ENCODE results near the gene CTNND2.

Gene CTNND2

DNA sequence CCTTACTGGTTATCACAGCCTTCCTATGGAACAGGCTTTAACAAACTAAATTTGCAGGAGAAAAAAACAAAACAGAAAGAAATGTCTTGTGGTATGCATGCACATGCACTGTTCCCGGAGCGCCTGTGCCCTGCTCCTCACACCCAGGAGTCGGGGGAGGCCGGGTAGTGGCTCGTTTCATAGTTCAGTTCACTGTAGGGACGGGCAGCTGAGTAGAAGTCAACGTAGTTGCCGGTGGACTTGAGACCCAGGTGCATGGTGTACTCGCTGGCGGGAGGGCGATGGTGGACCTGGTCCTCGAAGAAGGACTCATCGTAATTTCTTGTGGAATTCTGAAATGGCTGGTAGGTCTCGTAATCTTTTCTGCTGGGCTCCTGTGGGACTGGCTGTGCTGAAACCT is 930.9 kb downstream of the CTNND2 start:
- ATAC-seq, result no peak
- no peaks in the 10 kb centered on the region for H3K9me3 Mint-ChIP-seq
- no peaks in the 10 kb centered on the region for H3K4me1 Mint-ChIP-seq

DNA sequence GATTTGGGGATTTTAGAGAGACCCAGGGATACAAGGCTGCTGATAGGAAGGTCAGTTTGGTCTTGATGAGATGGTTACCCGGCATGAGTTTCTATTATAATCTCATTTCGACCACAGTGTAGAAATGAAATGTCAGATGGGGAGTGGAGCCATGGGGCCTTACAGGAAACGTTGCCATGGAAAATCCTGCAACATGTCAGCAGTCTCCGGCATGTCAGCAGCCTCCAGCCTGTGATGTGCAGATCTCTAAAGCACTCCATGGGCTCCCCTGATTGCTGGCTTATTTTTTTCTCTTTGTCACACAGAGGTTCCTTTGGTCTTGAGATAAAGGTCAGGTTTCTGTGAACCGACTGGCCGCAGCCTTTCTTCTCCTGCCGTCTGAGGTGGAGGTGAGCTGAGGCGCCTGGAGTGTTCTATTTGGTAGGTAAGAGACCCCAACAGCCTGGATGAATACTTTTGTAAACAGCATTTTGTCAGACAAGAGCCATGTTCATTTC is 934.5 kb downstream of the CTNND2 start:
- Mint-ChIP-seq H3K9me3 (no peaks in the 10 kb centered on the region), H3K4me3 (no peak overlapping the region), H3K4me1 (no peaks in the 10 kb centered on the region), H3K27ac (no peak overlapping the region), H3K27me3 (no peaks in the 10 kb centered on the region), H3K36me3 (ENCODE audit: low read depth) (no peaks in the 10 kb centered on the region)
- no peak for DNase-seq
- no peak for ATAC-seq

More for the DNA sequence above, 930.9 kb downstream of the CTNND2 start:
- no peaks in the 10 kb centered on the region for H3K27me3 Mint-ChIP-seq
- H3K36me3 Mint-ChIP-seq (ENCODE audit: low read depth), result no peaks in the 10 kb centered on the region
- no peak overlapping the region for H3K4me3 Mint-ChIP-seq
- DNase-seq, result no peak
- H3K27ac Mint-ChIP-seq, result no peak overlapping the region

DNA sequence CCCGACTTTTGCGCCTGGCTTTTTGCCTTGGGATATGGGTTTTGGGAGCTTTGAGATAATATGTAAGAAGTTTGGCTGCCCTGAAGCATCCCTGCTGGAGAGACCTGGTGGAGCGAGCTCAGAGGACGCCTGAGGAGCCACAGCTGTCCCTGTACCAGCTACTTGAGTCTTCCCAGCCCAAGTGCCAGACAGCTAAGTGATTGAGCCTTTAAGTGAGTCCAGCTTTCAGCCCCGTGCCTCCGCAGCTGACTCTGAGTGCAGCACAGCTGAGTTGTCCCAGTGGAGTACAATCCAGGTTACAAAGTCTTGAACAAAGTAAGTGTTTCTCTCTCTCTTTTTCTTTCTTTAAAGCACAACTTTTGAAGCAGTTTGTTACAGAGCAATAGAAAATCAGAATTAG is 939.4 kb downstream of the CTNND2 start:
- Mint-ChIP-seq H3K9me3 (peaks cover 2% of the 10 kb centered on the region), H3K4me1 (peaks cover 3% of the 10 kb centered on the region), H3K27ac (no peak overlapping the region), H3K36me3 (ENCODE audit: low read depth) (peaks cover 1% of the 10 kb centered on the region), H3K4me3 (no peak overlapping the region), H3K27me3 (no peaks in the 10 kb centered on the region)
- DNase-seq (no peak), ATAC-seq (no peak)

DNA sequence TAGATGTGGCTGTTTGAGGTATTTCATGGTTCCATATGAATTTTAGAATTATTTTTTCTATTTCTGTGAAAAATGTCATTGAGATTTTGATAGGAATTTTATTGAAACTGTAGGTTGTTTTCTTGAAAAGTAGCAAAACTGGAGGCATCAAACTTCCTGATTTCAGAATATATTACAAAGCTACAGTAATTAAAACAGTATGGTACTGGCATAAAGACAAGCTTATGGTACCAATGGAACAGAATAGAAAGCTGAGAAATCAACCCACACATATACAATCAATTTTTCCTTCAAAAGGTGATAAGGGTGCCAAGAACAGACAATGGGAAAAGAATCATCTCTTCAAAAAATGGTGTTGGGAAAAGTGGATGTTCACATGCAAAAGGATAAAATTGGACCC is 945.5 kb downstream of the CTNND2 start:
- Mint-ChIP-seq H3K4me1 (peaks cover 3% of the 10 kb centered on the region), H3K4me3 (no peak overlapping the region), H3K27me3 (no peaks in the 10 kb centered on the region), H3K36me3 (ENCODE audit: low read depth) (peaks cover 2% of the 10 kb centered on the region), H3K27ac (no peak overlapping the region), H3K9me3 (peaks cover 15% of the 10 kb centered on the region)
- DNase-seq (no peak), ATAC-seq (no peak)

DNA sequence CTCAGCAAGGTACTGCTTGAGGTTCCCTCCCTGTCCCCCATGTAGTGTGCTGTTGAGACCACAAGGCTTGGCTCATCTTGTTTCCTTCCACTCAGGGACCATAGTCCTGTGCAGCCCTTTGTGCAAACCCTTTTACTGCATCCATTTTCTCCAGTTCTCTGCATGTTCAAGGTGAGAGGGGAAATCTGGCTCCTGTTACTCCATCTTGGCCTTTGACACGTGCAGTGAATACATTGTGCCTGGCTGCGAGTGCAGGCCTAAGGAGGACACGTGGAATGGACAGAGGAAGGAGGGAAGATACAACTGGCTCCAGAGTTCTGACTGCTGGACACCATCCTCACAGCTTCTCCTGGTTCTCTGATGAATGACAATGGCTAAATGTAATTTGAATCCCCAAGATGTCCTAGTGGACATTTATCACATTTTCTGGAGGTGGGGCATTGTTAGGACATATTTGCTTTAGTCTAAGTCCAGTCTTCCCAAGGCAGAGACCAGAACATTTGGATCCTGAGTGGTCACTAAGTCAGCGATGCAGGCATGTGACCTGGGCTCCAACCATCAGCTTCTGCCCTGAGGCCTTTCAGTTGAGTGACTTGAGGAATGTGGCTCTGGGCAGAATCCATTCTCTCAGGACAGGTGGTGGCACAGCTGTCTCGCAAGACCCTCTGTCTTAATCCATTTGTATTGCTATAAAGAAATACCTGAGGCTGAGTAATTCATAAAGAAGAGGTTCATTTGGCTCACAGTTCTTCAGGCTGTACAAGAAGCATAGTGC is 954.2 kb downstream of the CTNND2 start:
- Mint-ChIP-seq H3K27ac (no peak overlapping the region), H3K27me3 (no peaks in the 10 kb centered on the region), H3K36me3 (ENCODE audit: low read depth) (no peaks in the 10 kb centered on the region), H3K4me3 (no peak overlapping the region), H3K9me3 (no peaks in the 10 kb centered on the region), H3K4me1 (no peaks in the 10 kb centered on the region)
- DNase-seq (no peak), ATAC-seq (no peak)

DNA sequence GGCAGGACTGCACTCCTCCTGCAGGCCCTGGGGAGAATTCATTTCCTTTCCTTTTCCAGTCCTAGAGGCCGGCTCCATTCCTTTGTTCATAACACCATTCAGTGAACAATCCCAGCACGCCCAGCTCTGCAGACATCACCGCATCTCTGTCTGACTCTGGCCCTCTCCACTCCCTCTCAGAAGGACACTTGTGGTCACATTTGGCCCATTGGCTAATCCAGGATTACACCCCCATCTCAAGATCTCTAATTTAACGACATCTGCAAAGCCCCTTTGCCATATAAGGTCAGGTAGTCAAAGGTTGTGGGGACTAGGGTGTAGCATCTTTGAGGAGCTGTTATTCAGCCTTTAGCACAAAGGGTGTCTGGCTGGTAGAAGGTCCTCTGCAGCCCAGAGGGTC is 958.2 kb downstream of the CTNND2 start:
- no peaks in the 10 kb centered on the region for H3K9me3 Mint-ChIP-seq
- H3K27me3 Mint-ChIP-seq, result no peaks in the 10 kb centered on the region
- DNase-seq (no peak), ATAC-seq (no peak)
- no peaks in the 10 kb centered on the region for H3K4me1 Mint-ChIP-seq
- H3K36me3 Mint-ChIP-seq (ENCODE audit: low read depth), result no peaks in the 10 kb centered on the region
- H3K4me3 Mint-ChIP-seq, result no peak overlapping the region
- H3K27ac Mint-ChIP-seq, result no peak overlapping the region

DNA sequence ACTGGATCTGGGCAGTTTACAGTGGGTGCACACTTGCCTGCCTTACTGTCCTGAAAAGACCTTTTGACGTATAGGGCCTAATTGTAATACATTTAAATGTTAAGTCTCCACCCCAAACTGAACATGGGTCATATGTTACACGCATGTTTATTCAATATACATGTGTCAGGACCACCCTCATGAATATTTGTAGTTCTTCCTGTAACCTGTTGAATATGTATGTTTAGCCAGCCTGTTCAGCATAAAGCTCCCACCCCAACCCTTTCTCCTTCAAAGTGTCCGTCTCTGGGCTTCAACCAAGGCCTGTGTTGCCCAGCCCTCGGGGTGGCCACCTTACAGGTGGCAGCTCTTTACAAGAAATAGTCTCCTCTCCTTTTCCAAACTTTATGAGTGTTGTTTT is 962.3 kb downstream of the CTNND2 start:
- no peak for ATAC-seq
- H3K27ac Mint-ChIP-seq, result no peak overlapping the region
- H3K4me3 Mint-ChIP-seq, result no peak overlapping the region
- no peaks in the 10 kb centered on the region for H3K9me3 Mint-ChIP-seq
- no peaks in the 10 kb centered on the region for H3K4me1 Mint-ChIP-seq
- no peaks in the 10 kb centered on the region for H3K36me3 Mint-ChIP-seq (ENCODE audit: low read depth)
- H3K27me3 Mint-ChIP-seq, result no peaks in the 10 kb centered on the region
- no peak for DNase-seq

DNA sequence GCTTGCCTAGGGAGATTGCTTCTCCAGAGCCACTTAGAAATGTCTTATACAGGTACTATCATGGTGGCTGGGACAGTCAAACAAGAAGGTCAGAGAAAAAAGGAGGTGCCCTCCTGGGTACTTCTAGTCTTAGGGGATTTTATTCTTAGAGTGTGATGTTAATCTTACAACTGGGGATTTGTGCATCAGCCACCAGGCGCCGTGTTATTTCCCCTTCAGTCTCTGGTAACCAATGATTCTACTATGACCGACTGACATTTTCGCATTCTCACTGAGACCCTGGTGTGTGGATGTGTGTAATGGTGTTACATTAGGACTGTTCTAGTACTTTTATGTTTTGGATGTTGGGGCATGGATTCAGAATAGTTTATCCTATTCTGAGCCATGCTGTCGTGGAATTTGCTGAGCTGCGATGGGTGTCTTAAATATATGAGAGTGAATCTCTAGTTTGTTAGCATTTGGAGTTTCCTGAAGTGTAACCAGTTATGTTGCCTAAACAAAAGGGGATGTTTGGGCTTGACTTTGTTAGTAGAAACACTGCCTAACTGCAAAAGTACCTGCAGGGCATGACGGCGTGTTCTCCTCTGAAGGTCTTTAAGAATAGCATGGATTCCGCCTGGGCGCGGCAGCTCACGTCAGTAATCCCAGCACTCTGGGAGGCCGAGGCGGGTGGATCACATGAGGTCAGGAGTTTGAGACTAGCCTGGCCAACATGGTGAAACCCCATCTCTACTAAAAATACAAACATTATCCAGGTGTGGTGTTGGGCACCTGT is 968.0 kb downstream of the CTNND2 start:
- Mint-ChIP-seq H3K27ac (no peak overlapping the region), H3K36me3 (ENCODE audit: low read depth) (no peaks in the 10 kb centered on the region), H3K9me3 (no peaks in the 10 kb centered on the region), H3K4me3 (no peak overlapping the region), H3K4me1 (no peaks in the 10 kb centered on the region), H3K27me3 (peaks cover 2% of the 10 kb centered on the region)
- ATAC-seq (no peak), DNase-seq (no peak)

DNA sequence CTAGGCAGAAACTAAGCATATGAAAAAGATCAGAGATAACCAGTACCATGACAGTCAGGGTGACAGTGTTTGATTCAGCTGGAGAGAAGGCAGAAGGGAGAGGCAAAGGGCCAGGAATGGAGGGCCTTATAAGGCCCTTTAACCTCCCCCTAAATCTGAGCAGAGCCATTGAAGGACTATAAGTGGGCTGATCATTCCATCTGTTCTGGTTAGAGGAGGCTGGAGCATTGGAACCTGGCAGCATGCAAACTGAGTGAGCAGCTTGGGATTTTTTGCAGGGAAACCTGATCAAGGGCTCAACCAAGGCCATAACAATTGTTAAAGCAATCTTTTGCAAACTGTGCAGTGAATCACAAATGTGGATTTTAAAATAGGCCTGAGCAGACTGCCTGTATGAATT is 968.7 kb downstream of the CTNND2 start:
- Mint-ChIP-seq H3K4me1 (no peaks in the 10 kb centered on the region), H3K36me3 (ENCODE audit: low read depth) (no peaks in the 10 kb centered on the region), H3K9me3 (peaks cover under 1% of the 10 kb centered on the region), H3K4me3 (no peak overlapping the region), H3K27ac (no peak overlapping the region), H3K27me3 (peaks cover 2% of the 10 kb centered on the region)
- ATAC-seq (no peak), DNase-seq (no peak)

DNA sequence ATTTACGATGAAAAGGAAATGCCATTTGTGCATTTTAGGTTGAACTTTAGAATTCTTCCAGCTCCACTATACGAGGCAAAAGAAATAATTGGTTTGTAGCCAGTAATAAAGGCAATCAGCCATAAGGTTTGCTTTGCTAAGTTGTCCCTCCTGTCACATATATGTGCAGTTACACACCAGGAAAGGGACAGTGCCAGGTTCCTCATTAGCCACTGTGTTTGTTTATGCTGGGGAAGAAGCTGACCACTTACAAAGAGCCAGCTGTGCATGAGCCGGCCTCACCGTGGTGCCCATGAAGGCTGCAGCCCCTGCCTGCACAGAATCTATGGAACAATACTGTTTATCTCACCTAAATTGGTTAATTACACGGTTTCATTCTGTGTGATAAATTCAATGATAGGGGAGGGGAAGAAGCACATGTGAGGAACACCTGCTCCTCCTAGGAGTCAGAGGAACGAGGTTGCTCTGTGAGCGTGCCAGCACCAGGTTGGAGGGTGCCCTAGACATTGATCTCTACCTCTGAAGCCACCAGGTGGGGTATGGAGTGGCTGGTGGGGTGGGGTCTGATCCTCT is 969.4 kb downstream of the CTNND2 start:
- H3K9me3 Mint-ChIP-seq, result peaks cover 5% of the 10 kb centered on the region
- no peaks in the 10 kb centered on the region for H3K4me1 Mint-ChIP-seq
- peaks cover 2% of the 10 kb centered on the region for H3K27me3 Mint-ChIP-seq
- no peaks in the 10 kb centered on the region for H3K36me3 Mint-ChIP-seq (ENCODE audit: low read depth)
- H3K27ac Mint-ChIP-seq, result no peak overlapping the region
- H3K4me3 Mint-ChIP-seq, result no peak overlapping the region
- no peak for DNase-seq
- ATAC-seq, result no peak

DNA sequence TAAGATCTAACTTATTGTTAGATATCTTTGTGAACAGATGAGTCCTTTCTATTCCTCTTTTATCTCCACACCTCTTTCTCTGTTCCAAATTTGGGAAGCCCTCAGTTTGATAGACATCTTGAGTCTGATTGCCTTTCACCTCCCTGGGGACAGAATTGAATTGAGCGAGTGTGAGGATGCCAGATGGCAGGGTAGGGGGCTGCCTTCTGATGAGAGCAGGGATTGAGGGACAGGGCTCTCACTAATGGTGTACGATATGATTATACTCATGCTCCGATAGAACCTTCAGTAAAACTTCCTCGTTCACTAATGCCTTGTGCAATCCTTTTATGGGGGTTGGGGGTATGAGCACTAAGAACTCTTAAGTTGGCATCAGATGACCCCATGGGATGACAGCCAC is 971.1 kb downstream of the CTNND2 start:
- Mint-ChIP-seq H3K27me3 (peaks cover 2% of the 10 kb centered on the region), H3K9me3 (peaks cover 15% of the 10 kb centered on the region), H3K4me1 (no peaks in the 10 kb centered on the region), H3K4me3 (no peak overlapping the region), H3K36me3 (ENCODE audit: low read depth) (no peaks in the 10 kb centered on the region), H3K27ac (no peak overlapping the region)
- DNase-seq (no peak), ATAC-seq (no peak)

DNA sequence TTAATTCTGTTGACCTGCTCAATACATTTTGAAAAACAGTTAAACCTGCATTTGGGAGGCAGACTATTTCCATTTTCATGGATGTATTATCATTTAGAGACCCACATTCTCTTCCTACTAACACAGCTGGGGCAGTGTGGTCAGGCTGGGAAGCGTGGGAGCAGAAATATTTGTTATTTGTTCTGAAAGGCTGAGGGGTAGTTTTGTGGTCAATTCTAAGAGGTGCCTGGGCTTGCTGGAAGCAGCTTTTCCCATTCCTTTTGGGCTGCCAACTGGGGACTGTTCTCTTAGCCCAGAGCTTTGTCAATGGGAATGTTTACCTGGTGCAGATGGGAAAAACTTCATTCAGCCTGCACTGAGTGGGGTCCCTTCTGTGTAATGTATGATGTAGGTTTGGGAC is 971.8 kb downstream of the CTNND2 start:
- Mint-ChIP-seq H3K4me1 (no peaks in the 10 kb centered on the region), H3K36me3 (ENCODE audit: low read depth) (no peaks in the 10 kb centered on the region), H3K27me3 (peaks cover 2% of the 10 kb centered on the region), H3K27ac (no peak overlapping the region), H3K9me3 (peaks cover 15% of the 10 kb centered on the region), H3K4me3 (no peak overlapping the region)
- DNase-seq, result no peak
- no peak for ATAC-seq

DNA sequence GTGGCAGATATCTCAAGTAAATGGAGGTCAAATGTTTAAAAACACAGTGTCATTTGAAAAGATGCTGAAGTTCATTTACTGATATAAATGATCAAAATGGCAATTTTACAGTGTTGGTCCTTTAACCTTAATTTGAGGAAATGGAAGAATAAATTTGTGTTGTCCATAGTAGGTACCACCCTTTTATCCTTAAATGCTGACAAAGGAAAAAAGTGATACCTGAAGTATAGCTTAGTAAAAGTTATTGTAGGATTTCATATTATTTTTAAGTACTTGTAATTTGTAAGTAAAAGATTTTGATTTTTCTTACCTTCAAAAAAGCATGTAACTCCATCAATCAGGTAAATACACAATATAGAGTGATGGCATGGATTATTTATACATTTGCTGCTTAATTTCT is 976.6 kb downstream of the CTNND2 start:
- Mint-ChIP-seq H3K4me1 (no peaks in the 10 kb centered on the region), H3K36me3 (ENCODE audit: low read depth) (peaks cover 1% of the 10 kb centered on the region), H3K27me3 (peaks cover 3% of the 10 kb centered on the region), H3K9me3 (peaks cover 22% of the 10 kb centered on the region), H3K4me3 (no peak overlapping the region), H3K27ac (no peak overlapping the region)
- ATAC-seq (no peak), DNase-seq (no peak)

DNA sequence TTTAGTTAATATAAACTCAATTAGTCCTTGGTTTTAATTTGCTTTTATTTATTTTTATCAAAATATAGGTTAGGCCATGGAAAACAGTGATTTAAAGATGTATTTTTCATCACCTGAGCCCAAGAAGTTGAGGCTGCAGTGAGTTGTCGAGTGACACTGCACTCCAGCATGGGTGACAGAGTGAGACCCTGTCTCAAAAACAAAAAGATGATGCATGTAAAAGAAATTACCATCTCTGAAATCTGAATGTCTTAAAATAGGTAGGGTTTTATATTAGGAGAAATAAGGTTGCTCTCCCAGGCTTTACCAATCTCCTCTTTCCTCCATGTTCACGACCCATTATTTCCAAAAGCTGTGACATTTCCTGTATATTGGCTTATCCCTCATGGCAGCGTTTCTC is 980.9 kb downstream of the CTNND2 start:
- ATAC-seq (no peak), DNase-seq (no peak)
- Mint-ChIP-seq H3K27me3 (peaks cover 12% of the 10 kb centered on the region), H3K27ac (no peak overlapping the region), H3K9me3 (peaks cover 7% of the 10 kb centered on the region), H3K4me3 (no peak overlapping the region), H3K4me1 (no peaks in the 10 kb centered on the region), H3K36me3 (ENCODE audit: low read depth) (peaks cover 1% of the 10 kb centered on the region)

All from activated naive CD8-positive, alpha-beta T cell treated with anti-CD3 and anti-CD28 coated beads, Interleukin-2, amount 50 U/mL, for 24 hours (primary cell).